GM21447 (cell line): Measurements from ENCODE around the gene ARHGAP26.
A peak's percentile ranks its signal among the peaks of the same experiment; 100 is the strongest.

Experiments used
- ATAC-seq: cut with Tn5 transposase; IDR thresholded peaks from one replicate; pipeline ENCODE4 v1.9.1; 2021; ENCODE audit not compliant: unreplicated experiment

The ARHGAP26 gene

DNA sequence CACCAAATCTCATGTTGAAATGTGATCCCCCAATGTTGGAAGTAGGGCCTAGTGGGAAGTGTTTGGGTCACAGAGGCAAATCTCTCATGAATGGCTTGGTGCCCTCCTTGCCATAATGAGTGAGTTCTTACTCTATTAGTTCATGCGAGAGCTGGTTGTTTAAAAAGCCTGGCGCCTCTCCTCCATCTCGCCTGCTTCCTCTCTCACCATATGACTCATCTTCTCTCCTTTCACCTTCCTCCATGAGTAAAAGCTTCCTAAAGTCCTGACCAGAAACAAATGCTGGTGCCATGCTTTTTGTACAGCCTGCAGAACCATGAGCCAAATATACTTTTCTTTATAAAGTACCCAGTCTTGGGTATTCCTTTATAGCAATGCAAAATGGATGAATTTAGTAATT lies 20.9 kb upstream of the ARHGAP26 start:
- no peak for ATAC-seq

DNA sequence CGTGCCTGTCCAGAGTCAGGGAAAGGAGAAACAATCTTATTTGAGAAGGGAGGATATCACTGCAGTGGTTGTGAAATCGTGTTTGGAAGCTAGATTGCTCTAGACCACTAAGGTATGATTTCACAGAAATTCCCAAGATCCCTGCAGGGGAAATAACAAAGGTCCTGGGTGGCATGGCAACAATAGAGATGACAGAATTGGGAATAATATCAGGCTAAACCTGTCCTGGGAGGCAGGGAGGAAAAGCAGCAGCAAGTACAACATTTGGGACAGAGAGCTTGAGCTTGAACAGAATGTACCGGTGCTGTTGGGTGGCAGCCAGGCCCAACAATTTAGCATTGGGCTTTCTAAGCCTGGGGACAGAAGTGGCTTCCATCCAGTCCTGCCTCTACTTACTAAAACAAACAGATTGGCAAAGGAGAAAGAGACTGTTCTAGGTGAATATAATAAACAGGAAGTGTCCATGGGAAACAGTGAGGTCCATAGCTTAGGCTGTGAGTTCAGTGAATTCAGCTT lies 17.0 kb upstream of the ARHGAP26 start:
- no peak for ATAC-seq

DNA sequence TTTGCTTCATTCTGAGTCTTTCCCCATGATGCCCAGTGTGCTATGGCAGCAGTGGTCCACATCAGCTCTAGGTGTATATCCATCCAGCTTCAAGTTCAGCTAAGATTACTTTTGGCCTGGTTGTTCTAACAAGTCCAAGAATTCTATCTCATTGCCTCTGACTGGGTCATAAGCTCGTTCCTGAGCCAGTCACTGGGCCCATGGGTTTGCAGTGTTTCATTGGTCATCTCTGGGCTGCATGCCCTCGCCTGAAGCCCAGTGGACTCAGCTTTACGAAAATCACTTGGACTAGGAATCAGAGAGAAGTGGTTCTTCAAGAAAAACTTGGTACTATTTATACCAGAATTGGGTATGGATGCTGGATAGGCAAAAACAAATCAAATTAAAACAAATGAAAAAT lies 16.1 kb upstream of the ARHGAP26 start:
- no peak for ATAC-seq

DNA sequence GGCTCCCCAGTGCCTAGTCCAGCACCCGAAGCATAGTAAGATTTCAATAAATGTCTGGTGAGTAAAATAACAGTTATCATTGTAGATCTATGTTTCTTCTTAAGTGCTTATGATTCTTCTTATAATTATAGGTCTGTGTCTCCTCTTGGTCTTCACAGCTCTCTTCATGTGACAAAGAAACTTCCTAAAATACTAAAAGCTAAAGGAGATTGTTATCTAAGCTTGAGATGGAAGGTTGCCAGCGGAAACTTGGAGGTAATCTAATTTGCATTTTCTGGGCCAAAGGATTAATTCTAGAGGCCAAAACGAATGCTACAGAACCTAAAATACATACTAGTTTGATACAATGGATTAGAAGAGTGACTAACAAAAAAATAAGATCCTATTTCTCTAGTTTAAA lies 13.6 kb upstream of the ARHGAP26 start:
- no peak for ATAC-seq

DNA sequence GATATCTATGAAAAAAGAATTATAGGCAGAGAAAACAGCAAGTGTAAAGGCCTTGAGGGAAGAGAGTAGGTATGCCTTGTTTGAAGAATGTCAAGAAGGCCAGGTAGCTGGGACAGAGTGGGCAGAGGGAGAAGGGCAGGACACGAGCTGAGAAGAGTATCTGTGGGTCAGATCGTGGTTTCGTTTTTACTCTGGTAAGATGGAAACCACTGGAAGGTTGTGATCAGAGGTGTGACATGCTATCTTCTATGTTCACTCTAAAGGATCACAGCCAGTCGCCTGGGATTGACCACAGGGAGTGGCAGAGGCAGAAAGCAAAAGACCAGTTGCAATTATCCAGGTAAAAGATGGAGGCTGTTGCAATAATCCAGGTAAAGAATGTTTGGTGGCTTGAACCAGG lies 12.6 kb upstream of the ARHGAP26 start:
- ATAC-seq = no peak

DNA sequence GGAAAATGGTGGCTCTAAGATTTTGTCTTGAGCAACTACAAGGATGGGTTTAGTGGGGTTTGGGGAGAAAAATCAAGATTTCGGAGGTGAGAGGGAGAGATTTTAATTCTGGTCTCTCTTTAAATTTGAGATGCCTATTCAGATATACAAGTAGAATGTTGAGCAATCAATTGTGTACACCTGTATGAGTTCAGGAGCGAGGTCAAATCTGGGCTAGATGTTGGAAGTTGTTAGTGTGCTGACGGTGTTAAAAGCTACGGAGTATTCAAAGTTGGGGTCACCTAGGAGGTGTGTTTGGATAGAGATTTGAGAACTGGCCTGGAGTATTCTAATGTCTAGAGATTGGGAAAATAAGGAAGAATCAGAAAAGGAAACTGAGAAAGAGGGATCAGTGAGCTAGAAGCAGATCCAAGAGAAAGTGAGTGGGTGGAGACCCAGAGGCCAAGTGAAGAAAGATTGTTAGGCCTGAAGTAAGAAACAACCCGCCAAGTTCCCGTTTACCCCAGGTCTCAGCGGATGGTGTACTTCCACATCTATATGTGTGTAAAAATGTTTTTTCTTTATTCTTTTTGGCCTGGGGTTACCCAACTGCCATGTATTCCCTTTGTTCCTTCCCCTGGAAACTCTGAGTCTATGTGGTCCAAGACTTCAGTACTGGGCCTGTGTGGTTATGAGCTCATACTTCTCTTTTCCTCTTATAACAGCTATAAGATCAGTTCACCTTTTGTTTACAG lies 11.9 kb upstream of the ARHGAP26 start:
- ATAC-seq = no peak

DNA sequence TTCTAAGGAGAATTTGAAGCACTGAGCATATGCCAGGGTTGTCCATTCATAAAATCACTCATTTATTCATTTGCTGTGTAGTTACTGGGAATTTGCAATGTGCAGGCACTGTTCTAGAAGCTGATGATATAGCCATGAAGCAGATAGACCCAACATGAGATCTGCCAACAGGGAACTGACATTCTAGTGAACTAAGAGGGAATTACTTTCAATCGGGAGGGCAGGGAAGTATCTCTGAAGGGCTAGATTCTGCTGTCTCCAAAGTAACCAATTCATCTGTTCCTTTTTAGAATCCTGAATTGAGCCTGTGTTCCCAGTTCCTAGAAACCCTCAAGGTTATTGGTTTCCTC lies 11.4 kb upstream of the ARHGAP26 start:
- no peak for ATAC-seq

DNA sequence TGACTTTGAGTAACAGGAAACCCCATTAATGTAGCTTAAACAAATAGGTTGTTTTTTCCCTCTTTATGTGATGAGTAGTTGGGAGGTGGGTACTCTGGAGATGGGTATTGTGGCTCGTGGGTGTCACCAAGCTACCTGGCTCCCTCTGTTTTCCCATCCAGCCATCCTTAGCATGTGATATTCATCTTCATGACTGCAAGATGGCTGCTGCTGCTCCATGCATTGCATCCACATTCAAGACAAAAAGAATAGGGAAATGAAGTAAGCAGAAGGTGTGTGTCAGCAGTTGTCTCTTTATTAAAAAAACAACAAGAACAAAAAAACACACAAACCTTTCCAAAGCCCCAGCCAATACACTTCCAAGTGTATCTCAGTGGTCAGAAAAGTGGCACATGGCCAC lies 6.5 kb upstream of the ARHGAP26 start:
- no peak for ATAC-seq

DNA sequence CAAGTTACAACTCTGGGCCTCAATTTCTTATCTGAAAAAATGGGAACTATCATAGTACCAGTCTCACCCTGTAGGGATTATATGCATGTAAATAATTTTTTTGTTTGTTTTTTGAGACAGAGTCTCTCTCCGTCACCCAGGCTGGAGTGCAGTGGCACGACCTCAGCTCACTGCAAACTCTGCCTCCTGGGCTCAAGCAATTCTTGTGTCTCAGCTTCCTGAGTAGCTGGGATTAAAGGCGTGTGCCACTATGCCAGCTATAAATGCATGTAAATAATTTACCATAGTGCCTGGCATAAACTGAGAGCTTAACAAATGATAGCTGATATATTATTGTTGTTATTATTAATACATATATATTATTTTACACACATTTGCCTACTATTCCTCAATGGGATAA lies 3.0 kb upstream of the ARHGAP26 start:
- no peak for ATAC-seq

DNA sequence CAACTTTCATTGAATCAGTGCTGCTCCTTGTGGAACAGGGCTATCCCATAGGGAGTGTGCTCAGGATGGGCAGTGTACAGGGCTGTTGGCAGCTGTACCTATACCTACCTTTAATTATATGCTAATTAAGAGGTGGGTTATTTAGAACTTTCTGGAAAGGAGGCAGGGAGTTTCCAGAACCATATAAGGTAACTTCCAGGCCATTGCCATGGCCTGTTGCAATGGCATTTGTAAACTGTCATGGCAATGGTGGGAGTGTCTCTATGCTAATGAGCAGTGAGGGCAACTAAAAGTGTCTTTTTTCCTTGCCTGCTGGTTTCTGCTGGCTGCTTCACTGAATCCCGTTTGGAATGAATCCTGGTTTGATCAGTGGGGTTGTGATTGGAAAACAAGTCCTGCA lies 2.3 kb upstream of the ARHGAP26 start:
- no peak for ATAC-seq

DNA sequence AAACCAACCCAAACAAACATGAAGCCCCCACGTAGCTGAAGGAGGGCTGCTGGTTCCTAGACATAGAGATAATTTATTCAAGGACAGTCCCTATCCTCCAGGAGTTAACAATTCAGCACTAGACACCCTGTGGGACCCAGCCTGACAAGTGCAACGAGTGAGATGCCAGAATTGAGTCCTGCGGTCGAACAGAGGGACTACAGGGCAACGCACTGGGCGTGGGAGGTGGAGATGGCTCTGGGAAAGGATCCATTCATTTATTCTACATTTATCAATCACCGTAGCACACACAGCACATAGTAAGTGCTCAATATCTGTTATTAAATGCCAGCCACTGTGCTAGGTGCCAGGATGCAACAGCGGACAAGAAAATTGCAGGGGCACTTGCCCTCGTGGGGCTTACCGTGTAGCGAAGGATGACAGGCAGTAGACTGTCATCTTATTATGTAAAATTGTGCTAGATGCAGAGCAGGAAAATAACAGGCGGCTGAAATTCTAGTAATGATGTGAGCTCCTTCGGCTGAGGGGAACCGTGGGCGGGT lies 855 bp upstream of the ARHGAP26 start:
- ATAC-seq = no peak

DNA sequence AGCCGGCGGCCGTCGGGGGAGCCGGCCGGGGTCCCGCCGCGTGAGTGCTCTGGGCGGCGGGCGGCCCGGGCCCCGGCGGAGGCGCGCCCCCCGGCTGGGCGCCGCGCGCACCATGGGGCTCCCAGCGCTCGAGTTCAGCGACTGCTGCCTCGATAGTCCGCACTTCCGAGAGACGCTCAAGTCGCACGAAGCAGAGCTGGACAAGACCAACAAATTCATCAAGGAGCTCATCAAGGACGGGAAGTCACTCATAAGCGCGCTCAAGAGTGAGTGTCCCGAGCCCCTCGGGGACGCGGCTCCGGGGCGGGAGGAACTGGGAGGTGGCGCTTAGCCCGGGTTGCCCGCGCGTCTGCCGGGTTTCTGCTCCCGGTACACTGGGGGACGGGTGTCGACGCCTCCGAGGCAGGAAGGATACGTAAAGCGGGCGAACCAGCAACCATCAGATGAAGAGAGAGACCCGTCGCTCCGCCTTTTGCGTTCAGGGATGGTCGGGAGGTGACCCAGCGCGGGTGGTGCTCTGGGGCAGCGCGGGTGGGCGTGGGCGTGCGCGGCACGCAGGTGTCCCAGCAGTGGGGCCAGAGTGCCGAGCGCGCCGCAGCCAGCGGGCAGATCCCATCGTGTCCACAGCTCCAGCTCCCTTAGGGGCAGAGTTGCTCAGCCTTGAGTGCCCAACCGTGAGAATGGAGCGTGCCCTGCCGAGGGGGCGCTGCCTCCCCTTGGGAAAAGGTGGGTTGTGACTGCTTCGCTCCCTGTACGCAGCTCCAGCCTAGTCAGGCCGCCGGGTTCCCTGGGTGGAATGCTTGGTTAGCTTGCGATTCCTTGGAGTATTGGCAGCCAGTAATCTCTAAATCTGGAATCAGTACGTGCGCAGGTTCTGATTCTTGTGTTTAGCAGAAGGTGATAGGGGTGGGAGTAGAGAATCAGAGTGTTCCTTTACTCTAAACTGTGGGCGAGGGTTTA lies 753 bp downstream of the ARHGAP26 start:
- peak; percentile 21 for ATAC-seq

DNA sequence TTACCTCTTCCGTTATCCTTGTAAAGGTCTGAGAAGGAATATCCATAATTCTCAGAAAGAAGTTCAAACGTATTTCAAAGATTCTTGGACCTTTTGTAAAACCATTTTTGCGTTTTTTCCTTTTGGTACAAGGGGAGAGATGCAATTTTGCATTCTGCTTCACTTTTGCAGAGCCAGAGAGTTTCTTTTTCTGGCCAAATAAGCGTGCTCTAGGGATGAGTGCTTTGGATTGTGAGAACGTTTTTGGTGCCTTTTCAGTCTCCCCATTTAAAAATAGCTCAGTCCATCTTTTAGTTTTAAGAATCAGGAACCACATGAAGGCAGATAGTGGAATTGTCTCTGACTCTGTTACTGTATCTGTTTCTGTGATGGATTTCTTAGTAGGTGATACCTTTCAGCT lies 1.5 kb downstream of the ARHGAP26 start:
- no peak for ATAC-seq

DNA sequence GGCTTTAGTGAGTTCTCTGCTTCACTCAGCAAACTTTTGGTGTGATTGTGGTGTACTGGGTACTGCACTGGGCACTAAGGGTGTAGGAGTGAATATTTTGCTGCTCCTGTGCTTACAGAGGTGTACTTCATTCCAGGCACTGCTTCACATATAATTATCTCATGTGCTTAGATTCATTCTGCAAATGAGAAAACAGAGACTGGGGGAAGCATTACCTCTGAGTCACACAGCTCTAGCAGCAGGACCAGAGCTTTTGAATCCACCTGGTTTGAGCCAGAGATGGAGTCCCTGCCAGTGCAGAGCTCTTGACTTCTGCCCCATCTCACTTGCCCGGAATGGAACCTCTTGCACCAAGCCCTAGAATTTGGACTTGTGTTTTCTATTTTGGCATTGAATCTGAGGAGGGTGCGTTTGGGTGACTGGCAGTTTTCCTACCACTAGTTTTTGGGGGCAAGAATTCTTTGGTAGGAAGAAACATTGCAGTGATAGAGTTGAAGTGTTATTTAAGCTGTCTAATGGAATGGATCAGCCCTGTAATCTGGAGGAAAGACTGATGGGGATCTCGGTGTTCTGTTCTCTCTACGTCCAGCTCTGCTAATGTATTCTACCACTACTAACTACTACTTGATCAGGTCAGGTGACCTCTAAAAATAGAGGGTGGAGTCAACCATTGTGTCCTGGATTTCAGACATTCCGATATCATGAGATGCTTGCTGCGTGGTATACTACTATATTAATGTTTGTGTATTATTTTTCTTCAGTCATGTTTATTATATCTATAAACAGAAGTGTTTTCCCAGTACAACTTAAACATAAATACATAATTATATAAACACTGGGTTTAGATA lies 2.5 kb downstream of the ARHGAP26 start:
- no peak for ATAC-seq

DNA sequence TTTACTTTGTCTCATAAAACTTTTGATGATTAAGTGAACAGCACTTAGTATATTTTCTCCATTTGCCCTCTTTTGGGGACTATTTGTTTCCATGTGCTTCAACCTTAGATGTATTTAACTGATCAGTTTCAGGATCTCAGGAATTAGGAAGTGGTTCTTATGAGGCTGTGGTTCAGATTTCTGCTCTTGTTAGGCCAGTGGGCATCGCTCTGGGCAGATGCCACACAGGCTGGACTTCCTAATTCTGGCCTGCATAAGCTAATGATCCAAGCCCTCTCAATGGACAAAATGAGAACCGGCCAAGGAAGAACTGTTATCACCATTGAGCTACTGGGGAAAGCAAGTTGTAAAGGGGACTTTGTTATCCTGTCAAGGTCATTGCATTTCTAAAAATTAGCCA lies 6.9 kb downstream of the ARHGAP26 start:
- ATAC-seq = no peak

DNA sequence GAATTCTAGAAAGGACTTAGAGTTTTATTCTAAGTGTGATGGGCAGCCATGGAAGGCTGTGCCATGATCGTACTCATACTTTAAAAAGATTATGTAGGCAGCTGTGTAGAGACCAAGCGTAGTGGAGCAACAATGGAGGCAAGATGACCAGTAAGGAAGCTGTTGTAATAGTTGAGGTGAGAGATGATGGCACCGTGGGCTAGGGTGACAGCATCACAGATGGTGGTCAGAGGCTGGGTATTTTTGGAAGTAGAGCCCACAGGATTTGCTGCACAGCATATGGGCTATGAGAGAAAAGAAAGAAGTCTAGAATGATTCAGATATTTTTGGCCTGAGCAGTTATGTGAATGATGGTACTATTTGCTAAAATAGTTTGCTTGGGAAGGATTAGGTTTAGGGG lies 7.7 kb downstream of the ARHGAP26 start:
- ATAC-seq = no peak

DNA sequence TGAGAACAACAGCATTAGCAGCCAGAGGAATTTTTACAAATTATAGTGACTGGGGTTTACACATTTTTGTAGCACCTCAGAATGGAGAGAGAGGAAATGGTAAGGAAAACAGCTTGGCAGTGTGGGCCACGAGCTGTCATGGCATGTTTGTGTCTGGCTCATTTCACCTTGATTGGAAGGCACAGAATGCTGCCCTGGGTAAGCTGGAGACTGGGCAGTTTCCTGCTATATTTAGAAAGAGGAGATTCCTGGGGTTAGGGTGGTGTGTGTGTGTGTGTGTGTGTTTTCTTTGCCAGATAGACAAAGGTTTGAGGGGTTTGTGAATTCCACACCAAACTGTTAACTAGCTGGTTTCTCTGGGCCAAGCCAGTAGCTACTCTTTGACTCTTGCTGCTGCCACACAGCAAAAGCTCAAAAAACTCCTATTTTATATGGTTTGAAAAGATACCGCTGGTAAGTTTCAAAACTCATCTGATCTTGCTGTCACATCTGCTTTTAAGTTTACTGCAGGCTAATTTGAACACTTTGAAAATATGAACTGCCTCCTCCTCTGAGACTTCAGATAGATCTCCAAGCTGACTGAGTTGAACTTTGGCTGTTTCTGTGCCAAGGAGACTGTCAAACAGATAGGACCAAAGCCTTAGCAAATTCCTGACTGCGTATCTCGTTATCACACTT lies 9.1 kb downstream of the ARHGAP26 start:
- no peak for ATAC-seq

DNA sequence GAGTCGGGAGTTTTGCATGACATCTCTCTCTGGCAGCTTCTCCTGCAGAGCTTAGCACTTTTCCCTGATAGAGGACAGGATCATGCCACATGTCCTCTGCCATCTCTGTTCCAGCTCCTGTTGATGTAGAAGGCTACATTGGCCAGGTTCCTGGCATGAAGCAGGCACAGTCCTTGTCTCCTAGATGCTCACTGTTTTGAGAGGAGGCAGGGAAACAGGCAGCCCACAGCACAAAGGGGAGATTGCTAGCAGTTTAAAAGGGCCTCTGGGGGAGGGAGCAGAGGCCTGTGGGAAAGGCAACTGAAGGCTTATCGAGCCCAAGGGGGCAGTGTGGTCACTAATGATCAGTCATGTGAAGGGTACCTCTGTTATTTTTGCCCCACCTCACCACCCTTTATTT lies 10.7 kb downstream of the ARHGAP26 start:
- no peak for ATAC-seq

DNA sequence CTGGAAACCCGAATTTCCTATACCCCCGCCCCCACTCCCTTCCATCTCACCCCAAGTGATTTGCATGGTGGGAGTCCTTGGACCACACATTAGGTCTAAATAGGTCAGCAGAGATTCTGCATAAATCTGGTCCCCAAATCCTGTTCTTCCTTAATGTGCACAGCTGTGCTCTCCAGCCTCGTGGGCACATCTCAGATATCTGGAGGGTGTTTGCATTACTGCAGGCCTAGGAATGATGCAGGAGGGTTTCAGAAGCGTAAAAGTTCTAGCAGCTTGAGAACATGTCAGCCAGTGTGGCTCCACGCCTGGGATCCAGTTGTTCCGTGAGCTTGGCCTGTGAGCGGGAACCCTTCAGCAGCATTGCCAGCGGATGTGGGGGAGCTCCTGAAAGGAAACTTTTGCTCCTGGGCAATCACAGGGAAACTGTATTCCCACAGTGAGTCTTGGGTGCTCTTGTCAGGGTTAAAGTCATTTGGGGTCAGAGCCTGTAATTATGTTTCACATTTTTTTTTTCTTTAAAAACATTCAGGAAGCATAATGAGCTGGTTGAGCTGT lies 12.9 kb downstream of the ARHGAP26 start:
- no peak for ATAC-seq
